Amniotic stem cell (primary cell): Measurements from ENCODE around the gene TRIM50.
"Not testable (repeated sequence)": the region's sequence is repeated elsewhere in the genome, so short reads cannot be mapped to it uniquely, and the experiment has no call there.

ENCODE experiments used
- DNase-seq: peaks from one replicate; lab custom pipeline; 2025; lab: John Stamatoyannopoulos, UW

TRIM50 gene

GRCh38 chr7:73327922-73328321 is at the start of gene TRIM50, which contains the start of gene FKBP6:
TRIM50 (minus strand) TSS chr7:73328082; CDS start chr7:73324787, 3,295 bp downstream.
FKBP6 (plus strand) TSS chr7:73328161; CDS start chr7:73328429, 268 bp downstream.
- DNase-seq: not testable (repeated sequence)

GRCh38 chr7:73376671-73377412 is 49.0 kb upstream of the TRIM50 start:
- no peak for DNase-seq

- DNase-seq: not testable (repeated sequence)
These were observed 48.4 kb upstream of the TRIM50 start for GRCh38 chr7:73376262-73376661.

GRCh38 chr7:73373741-73374140 is 45.9 kb upstream of the TRIM50 start:
- DNase-seq: no peak

- DNase-seq: no peak
These were observed 41.7 kb upstream of the TRIM50 start for GRCh38 chr7:73369622-73370021.

GRCh38 chr7:73369009-73369408 is 41.1 kb upstream of the TRIM50 start:
- no peak for DNase-seq

GRCh38 chr7:73366990-73367389 is 39.1 kb upstream of the TRIM50 start:
- no peak for DNase-seq

GRCh38 chr7:73366127-73366526 is 38.2 kb upstream of the TRIM50 start:
- DNase-seq: no peak

- no peak for DNase-seq
These were observed 36.3 kb upstream of the TRIM50 start for GRCh38 chr7:73364006-73364728.

GRCh38 chr7:73363225-73364005 is 35.5 kb upstream of the TRIM50 start:
- no peak for DNase-seq

GRCh38 chr7:73360590-73360989 is 32.7 kb upstream of the TRIM50 start:
- DNase-seq: not testable (repeated sequence)

- no peak for DNase-seq
These were observed 32.0 kb upstream of the TRIM50 start for GRCh38 chr7:73359746-73360375.

- DNase-seq: no peak
These were observed 31.4 kb upstream of the TRIM50 start for GRCh38 chr7:73359306-73359705.

- DNase-seq: no peak
These were observed 30.9 kb upstream of the TRIM50 start for GRCh38 chr7:73358590-73359275.

- no peak for DNase-seq
These were observed 28.3 kb upstream of the TRIM50 start for GRCh38 chr7:73356159-73356558.

- no peak for DNase-seq
These were observed 26.9 kb upstream of the TRIM50 start for GRCh38 chr7:73354821-73355220.

- no peak for DNase-seq
These were observed 26.3 kb upstream of the TRIM50 start for GRCh38 chr7:73354196-73354595.

GRCh38 chr7:73353243-73353642 is 25.4 kb upstream of the TRIM50 start:
- DNase-seq: no peak

- no peak for DNase-seq
These were observed 24.9 kb upstream of the TRIM50 start for GRCh38 chr7:73352784-73353183.

GRCh38 chr7:73351447-73352167 is 23.7 kb upstream of the TRIM50 start:
- DNase-seq: no peak
